Smooth muscle cell of the umbilical artery (primary cell): Measurements from ENCODE around the gene DEDD2. TPM values are rescaled to one million over a fixed set of nuclear protein-coding genes. Genes with fewer than 3 reads are reported as not detected.

Experiments used
- total RNA-seq: library from RNA; depleted of rRNA; stranded (reverse); fragments of >200 nt; gene quantifications from 2 replicates; pipeline ENCODE4 v1.2.3, GENCODE V29; 2014

DEDD2 gene
- total RNA-seq, result 19.3 and 24.5 TPM in 2 replicates

DNA sequence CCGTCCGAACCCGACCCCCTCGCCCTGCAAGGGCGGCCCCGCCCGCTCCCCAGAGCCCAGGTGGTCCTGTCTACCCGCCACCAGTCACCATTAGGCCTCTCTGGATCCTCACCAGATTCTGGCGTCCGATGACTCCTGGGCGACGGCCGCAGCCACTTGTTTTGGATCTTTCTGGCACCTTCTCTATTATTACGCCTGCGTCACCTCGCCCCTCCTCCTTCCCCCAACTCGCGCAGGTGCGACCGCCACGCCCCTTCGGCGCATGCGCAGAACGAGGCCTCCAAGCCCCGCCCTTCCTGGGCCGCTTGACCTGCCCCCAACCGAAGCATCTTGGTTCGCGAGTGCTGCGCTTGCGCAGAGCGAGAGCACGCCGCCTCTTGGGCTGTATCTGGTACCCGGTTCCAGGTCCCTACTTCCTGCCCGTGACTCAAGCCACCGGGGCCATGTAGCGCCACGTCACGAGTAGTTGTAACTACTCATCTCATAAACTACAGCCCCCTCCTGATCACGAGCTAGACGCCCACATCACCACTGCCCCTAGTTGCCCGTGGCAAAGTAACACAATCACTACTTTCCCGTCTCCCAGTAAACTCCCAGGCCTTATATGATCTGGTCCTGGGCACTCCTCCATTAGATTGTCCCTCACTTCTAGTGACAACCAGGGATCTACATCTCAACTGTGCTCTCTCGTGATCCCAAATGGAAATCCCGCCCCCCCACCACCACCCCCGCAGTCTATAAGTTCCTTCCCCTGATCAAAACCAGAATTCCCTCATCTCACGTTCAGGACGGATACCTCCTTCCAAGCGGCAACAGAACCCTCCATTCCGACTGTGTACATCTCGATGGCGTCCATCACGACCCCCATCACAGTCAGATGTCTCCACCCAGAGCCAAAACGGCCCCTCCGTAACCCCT, at the start of gene DEDD2:
DEDD2 (minus strand) TSS at position 158 of the 918 bp plus-strand sequence. CDS start 670 bp downstream, outside the sequence.

DNA sequence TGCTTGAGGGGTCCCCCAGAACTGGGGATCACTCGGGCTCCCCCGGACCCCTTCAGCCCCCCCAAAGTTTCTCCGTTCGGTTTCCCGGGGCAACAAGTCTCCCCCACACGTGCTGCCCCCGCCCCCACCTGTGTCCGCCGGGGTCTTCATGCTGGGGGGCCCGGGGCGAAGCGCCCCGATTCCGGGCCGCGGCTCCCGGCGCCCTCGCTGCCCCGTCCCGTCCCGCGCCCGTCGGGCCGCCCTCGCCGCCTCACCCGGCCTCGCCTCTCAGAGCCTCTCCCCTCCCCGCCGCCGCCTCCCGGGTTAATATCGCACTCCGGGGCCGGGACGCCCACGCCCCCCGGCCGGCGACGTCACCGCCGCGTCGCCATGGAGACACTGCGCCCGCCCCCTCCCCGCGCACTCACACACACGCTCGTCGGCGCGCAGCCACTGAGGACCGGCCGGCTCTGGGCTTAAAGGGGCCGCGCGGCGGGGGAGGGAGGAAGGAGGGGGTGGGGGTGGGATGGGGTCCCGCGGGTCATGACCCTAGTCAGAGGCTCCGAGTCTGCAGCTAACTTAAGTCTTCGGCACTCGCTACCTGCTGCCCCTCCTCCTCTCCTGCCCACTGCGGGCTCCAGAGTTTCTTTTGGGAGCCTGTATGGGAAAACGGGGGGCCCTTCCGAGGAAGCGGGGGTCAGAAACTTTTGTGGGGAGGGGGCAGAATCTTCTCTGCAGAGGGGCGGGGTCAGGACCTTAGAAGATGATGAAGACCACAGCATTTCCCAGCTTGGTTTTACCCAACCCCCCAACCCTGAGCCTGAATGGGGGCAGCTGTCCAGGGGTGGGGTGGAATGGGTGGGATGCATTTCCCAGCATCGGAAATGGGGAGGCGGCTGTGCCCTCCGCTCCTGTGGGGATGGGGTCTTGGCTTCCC, 37.6 kb upstream of the DEDD2 start, which contains the start of gene ERF:
ERF (minus strand) TSS at position 279 of the 916 bp plus-strand sequence; CDS start at position 150, 129 bp downstream.

DNA sequence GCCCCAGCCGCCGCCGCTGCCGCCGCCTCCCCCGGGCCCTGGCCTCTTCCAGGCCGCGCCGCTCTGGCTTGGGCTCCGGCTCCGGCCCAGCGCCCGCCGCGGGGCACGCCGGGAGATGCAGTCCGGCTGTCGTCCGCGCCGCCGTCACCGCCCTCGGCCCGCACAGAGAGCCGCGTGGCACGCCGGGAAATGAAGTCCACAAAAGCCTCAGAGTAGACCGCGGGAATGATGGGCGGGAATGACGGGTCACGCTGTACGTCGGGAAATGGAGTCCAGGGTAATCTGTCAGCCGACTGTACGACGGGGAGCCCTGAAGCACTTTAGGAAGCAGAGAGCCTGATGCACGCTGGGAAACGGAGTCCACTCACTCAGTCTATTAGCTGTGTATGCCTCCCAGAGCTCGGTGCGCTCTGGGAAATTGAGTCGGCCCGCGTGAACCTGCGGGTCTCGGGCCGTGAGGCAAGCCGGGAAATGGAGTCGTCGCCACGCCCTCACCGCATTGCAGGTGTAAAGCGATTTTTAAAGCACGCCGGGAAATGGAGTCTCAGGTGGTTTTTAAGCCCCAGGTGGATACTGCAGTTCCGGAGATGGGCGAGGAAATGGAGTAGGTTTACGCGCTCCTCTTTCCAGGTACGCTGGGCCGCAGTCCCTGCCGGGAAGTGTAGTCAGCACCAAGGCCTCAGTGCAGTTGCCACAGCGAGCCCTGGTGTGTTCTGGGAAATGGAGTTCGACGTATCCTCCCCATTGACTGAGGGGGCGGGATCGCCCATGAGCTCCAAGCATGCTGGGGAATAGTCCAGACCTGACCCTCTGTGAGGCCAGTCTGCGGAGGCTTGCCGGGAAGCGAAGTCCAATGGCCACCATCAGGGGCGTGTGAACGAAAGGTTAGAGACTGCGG, 25.3 kb upstream of the DEDD2 start, which contains the start of gene GSK3A:
GSK3A (minus strand) TSS at position 91 of the 898 bp plus-strand sequence. CDS start 137 bp downstream, outside the sequence.

DNA sequence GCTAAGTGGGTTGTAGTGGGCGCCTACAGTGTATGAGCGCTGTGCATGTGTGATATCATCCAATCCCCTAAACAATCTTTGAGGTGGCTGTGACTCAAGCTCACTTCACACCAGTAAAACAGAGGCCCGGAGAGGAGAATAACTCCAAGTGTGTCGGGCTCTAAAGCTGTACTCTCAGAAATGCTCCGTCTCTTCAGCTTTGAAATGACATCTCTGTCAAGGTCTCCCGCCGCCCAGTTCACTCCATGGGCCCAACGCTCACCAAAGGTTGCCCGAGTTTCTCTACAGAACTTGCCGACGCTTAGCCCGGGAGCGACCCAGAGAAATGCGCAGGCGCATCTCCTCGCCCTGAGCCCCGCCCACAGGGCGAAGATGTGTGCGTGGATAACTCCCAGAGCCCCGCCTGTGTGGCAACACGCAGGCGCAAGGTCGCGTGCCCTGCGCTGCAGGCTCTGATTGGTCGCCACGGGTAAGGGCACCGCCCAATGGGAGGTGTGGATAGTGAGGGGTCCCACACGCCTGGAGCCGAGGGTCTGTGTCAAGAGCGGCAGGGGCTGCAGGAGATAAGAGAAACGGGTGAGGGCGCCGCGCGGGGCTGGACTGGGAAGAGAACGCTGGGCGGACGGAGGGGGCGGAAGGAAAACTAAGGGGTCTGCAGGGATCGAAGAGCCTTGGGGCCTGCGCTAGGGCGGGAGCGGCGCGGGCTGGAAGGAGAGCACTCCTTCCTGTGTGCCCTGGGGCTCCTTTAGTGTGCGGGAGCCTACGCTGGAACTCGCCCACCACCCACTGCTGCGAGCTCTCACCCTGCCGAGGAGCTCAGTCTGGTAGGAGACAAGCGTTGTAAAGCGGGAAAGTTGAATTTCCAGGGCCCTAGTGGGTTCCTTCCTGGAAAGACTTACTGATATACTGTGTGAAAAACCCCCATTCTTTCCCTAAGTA, 2.6 kb upstream of the DEDD2 start, which contains the start of gene ZNF526:
ZNF526 (plus strand) TSS at position 501 of the 939 bp plus-strand sequence. CDS start 4,092 bp downstream, outside the sequence.

Other genes with a start within 250 kb of the DEDD2 start
- gene ATP1A3, start 223.4 kb downstream of the DEDD2 start, total RNA-seq, result under 0.01 and 0.14 TPM in 2 replicates
- gene GRIK5, start 147.5 kb downstream of the DEDD2 start, total RNA-seq, result under 0.01 and 0.09 TPM in 2 replicates
- 9.5 and 14.3 TPM in 2 replicates for gene ZNF574, start 141.5 kb downstream of the DEDD2 start, total RNA-seq
- gene POU2F2, start 85.2 kb downstream of the DEDD2 start, total RNA-seq, result 1.5 and 11.8 TPM in 2 replicates
- 11.0 and 16.1 TPM in 2 replicates for gene ZNF526, start 2.6 kb upstream of the DEDD2 start, total RNA-seq
- 17.2 and 33.1 TPM in 2 replicates for gene GSK3A, start 24.9 kb upstream of the DEDD2 start, total RNA-seq
- 12.2 and 36.0 TPM in 2 replicates for gene ERF, start 37.5 kb upstream of the DEDD2 start, total RNA-seq
- 23.5 and 48.3 TPM in 2 replicates for gene CIC, start 51.6 kb upstream of the DEDD2 start, total RNA-seq
- 0.37 TPM in 1 of 2 replicates, not detected in the other for gene PRR19, start 84.5 kb upstream of the DEDD2 start, total RNA-seq
- 15.1 and 19.6 TPM in 2 replicates for gene PAFAH1B3, start 84.9 kb upstream of the DEDD2 start, total RNA-seq
- gene TMEM145, start 95.6 kb upstream of the DEDD2 start, total RNA-seq, result not detected in 2 replicates
- gene MEGF8, start 108.0 kb upstream of the DEDD2 start, total RNA-seq, result 45.7 and 52.1 TPM in 2 replicates
- not detected in 2 replicates for gene CNFN, start 172.6 kb upstream of the DEDD2 start, total RNA-seq
- 1.5 and 2.8 TPM in 2 replicates for gene LIPE, start 209.7 kb upstream of the DEDD2 start, total RNA-seq
- gene CXCL17, start 225.3 kb upstream of the DEDD2 start, total RNA-seq, result not detected in 2 replicates